Esophagus squamous epithelium (tissue), 5 donors: Measurements from ENCODE around the gene ETNPPL. TPM values are rescaled to one million over a fixed set of nuclear protein-coding genes. Genes with fewer than 3 reads are reported as not detected.

ENCODE experiments used
- DNase-seq: peaks from one replicate; lab custom pipeline; 2025; lab: John Stamatoyannopoulos, UW
- H3K27ac ChIP-seq, 4 donors: fragments of 200-600 bp; sonication (generic); one replicate each; pipeline ENCODE4 v1.5.1; 2016 to 2019; ENCODE audit warnings: mild to moderate bottlenecking in 1 of 4
- H3K27me3 ChIP-seq, 4 donors: fragments of 200-600 bp; sonication (generic); 1 replicate in 3 of 4; 2 replicates in 1 of 4; pipeline versions ENCODE4 v1.5.1 to v1.6.0; 2017 to 2021; ENCODE audit warnings: antibody characterized with exemption in 1 of 4
- H3K36me3 ChIP-seq, 3 donors: fragments of 200-600 bp; sonication (generic); one replicate each; pipeline ENCODE4 v1.5.1; 2016 to 2019
- H3K4me1 ChIP-seq, 3 donors: fragments of 200-600 bp; sonication (generic); one replicate each; pipeline ENCODE4 v1.5.1; 2017 to 2019
- H3K4me3 ChIP-seq, 4 donors: fragments of 200-600 bp; sonication (generic); 1 replicate in 3 of 4; 2 replicates in 1 of 4; pipeline ENCODE4 v1.5.1; 2016 to 2019; ENCODE audit warnings: mild to moderate bottlenecking in 2 of 4, moderate library complexity in 1 of 4
- H3K9me3 ChIP-seq, 3 donors: fragments of 200-600 bp; sonication (generic); one replicate each; pipeline ENCODE4 v1.5.1; 2016 to 2019
- POLR2A ChIP-seq, 4 donors: fragments of 450-650 bp; IDR thresholded peaks; one replicate each; pipeline ENCODE4 v1.6.1; 2017; ENCODE audit warnings: antibody characterized with exemption in 4 of 4, mild to moderate bottlenecking in 4 of 4, moderate library complexity in 3 of 4
- WGBS, 2 donors: methylation state at CpG; one replicate each; pipeline ENCODE4 v1.1.5; 2018; 5-methylcytosine and 5-hydroxymethylcytosine counted together
- intact Hi-C: fragments of 100-400 bp; cut with DNase I; formaldehyde crosslinking; loops from one replicate; pipeline ENCODE4 v1.15.0; 2022
- total RNA-seq, 4 donors: library from RNA; depleted of rRNA; stranded (reverse); fragments of >200 nt; gene quantifications; one replicate each; pipeline ENCODE4 v1.1.0, GENCODE V29; 2016
- TF ChIP-seq, protein P1 (sequence below), 6 experiments: fragments of 450-650 bp in 4 of 6; fragments of 200-600 bp in 2 of 6; sonication (generic) in 2 of 6; IDR thresholded peaks; one replicate each; pipeline ENCODE4 v1.5.1; 2016 to 2019; ENCODE audit warnings: antibody characterized with exemption in 6 of 6, mild to moderate bottlenecking in 4 of 6, moderate library complexity in 4 of 6
- donor health status: DM: yes; HTN: yes; CAD: no.

The ETNPPL gene
- total RNA-seq, 4 donors from 2014 or later, result not detected

DNA sequence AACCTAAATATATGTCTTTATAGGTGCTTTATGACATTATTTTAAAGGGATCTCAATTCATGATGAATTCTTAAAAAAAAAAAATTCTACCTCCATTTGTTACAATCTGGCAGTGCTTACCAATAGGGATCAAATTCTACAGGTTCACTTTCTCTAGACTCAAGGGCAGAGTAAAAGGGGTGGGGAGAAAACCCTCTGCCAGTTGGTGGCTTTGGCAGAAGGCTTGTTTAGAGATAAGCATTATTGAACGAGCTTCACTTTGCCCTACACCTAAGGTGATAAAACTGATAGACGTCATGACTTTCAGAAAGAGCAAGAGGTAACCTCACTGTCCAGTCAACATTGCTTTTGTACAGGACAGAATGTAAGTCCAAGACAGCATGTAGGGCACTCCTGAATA, 58.9 kb downstream of the ETNPPL start:
- TF ChIP-seq, protein P1, sequence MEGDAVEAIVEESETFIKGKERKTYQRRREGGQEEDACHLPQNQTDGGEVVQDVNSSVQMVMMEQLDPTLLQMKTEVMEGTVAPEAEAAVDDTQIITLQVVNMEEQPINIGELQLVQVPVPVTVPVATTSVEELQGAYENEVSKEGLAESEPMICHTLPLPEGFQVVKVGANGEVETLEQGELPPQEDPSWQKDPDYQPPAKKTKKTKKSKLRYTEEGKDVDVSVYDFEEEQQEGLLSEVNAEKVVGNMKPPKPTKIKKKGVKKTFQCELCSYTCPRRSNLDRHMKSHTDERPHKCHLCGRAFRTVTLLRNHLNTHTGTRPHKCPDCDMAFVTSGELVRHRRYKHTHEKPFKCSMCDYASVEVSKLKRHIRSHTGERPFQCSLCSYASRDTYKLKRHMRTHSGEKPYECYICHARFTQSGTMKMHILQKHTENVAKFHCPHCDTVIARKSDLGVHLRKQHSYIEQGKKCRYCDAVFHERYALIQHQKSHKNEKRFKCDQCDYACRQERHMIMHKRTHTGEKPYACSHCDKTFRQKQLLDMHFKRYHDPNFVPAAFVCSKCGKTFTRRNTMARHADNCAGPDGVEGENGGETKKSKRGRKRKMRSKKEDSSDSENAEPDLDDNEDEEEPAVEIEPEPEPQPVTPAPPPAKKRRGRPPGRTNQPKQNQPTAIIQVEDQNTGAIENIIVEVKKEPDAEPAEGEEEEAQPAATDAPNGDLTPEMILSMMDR (IDR thresholded peaks at IDR 0.05), result no peak
- no peak for TF ChIP-seq POLR2A (IDR thresholded peaks at IDR 0.05)
- DNase-seq, result no peak
- Histone ChIP-seq H3K4me1 (peaks cover 0 to 9% (median 0%) of the 10 kb centered on the region in 3 donors), H3K9me3 (no peaks in the 10 kb centered on the region), H3K27me3 (no peaks in the 10 kb centered on the region), H3K27ac (no peak overlapping the region), H3K4me3 (no peak overlapping the region), H3K36me3 (no peaks in the 10 kb centered on the region)
- WGBS, 2 donors, result 68 to 74% methylated on average over 2 of the region's 2 CpGs
- intact Hi-C loops, result no loop called here

DNA sequence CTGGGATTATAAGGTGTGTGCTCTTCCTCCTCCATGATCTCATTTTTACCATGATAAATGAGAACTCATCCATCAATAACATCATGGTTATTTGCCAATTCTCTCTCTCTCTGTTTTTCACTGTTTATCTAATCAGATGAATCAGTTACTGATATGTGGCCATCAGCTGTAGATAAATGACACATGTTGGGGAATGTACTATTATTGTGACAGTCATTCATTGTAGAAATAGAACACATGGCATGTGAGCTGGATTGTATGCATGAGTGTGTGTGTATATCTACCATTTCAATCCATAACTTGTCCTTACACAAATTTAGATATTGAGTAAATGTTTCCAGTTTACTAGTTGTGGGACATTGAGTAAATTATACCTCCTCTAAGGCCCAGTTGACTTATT, 59.5 kb downstream of the ETNPPL start:
- H3K4me1 ChIP-seq, result peaks cover 0 to 9% (median 0%) of the 10 kb centered on the region in 3 donors
- TF ChIP-seq POLR2A (IDR thresholded peaks at IDR 0.05), result no peak
- TF ChIP-seq, protein P1 (IDR thresholded peaks at IDR 0.05), result no peak
- no peak overlapping the region for H3K4me3 ChIP-seq
- no peak overlapping the region for H3K27ac ChIP-seq
- no peaks in the 10 kb centered on the region for H3K9me3 ChIP-seq
- DNase-seq, result no peak
- no peaks in the 10 kb centered on the region for H3K27me3 ChIP-seq
- H3K36me3 ChIP-seq, result no peaks in the 10 kb centered on the region
- intact Hi-C loops, result no loop called here

DNA sequence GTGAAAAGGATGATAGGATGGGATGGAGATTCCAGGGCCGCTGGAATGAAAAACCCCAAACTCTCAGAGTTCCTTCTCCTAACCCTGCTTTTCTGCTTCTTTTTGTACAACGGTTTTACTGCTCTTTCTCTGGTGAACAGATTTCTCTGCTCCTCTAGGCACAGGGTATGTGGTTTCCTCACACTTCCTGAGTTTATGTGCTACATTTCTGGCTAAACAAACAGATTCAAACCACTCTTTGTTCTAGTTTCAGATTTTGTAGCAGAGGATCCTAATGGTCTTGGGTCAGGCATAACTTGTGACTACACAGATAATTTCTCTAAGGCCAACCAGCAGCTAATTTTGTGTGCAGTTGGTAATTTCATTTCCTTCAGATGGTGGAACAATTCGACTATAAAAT, 59.9 kb downstream of the ETNPPL start:
- WGBS, 2 donors, result 44 to 59% methylated on average over 3 of the region's 3 CpGs
- intact Hi-C loops, result no loop called here
- Histone ChIP-seq H3K4me3 (no peak overlapping the region), H3K9me3 (no peaks in the 10 kb centered on the region), H3K4me1 (peaks cover 0 to 9% (median 0%) of the 10 kb centered on the region in 3 donors), H3K27ac (no peak overlapping the region), H3K36me3 (no peaks in the 10 kb centered on the region), H3K27me3 (no peaks in the 10 kb centered on the region)
- TF ChIP-seq POLR2A (IDR thresholded peaks at IDR 0.05), result no peak
- TF ChIP-seq, protein P1 (IDR thresholded peaks at IDR 0.05), result no peak
- no peak for DNase-seq

DNA sequence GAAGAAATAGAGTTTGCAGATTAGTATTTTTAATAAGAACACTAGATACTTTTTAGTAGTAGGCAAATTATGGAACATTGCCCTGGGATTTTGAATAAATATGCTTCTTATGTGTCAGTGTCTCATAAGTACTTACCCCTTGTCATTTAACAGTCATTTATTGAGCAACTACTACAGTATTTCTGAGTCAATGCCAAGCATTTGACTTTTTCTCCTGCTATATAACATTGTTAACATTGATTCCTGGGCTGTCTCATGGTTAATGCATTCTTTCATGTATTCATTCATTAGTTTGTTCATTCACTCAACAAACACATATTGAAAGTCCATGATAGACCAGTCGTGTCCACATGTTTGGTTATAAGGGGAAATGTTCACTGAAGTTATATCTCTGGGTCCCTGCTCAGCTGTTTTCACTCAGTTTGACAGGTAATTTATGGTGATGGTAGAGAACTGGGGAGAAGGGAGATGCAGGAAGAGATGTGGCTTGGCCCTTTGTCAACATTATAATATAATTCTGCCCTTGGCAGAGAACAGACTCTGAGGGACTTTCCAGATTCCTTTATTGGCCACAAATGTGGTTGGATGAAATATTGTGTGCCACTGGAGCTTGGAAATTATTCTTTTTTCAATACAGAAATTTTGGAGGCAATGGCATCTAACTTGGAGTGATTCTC, 62.6 kb downstream of the ETNPPL start:
- 6 to 11% methylated on average over 1 of the region's 1 CpG for WGBS, 2 donors
- intact Hi-C loops, result no loop called here
- Histone ChIP-seq H3K27me3 (no peaks in the 10 kb centered on the region), H3K4me3 (no peak overlapping the region), H3K4me1 (peaks cover 0 to 9% (median 0%) of the 10 kb centered on the region in 3 donors), H3K27ac (no peak overlapping the region), H3K9me3 (no peaks in the 10 kb centered on the region), H3K36me3 (no peaks in the 10 kb centered on the region)
- no peak for TF ChIP-seq POLR2A (IDR thresholded peaks at IDR 0.05)
- TF ChIP-seq, protein P1 (IDR thresholded peaks at IDR 0.05), result no peak
- no peak for DNase-seq

GRCh38 chr4:108696160-108696559, 66.7 kb downstream of the ETNPPL start:
- Histone ChIP-seq H3K4me3 (no peak overlapping the region), H3K9me3 (no peaks in the 10 kb centered on the region), H3K27me3 (no peaks in the 10 kb centered on the region), H3K27ac (no peak overlapping the region), H3K4me1 (peaks cover 0 to 9% (median 0%) of the 10 kb centered on the region in 3 donors), H3K36me3 (no peaks in the 10 kb centered on the region)
- WGBS, 2 donors, result 82 to 83% methylated on average over 3 of the region's 3 CpGs
- intact Hi-C loops, result no loop called here
- TF ChIP-seq, protein P1 (IDR thresholded peaks at IDR 0.05), result no peak
- TF ChIP-seq POLR2A (IDR thresholded peaks at IDR 0.05), result no peak
- DNase-seq, result no peak
